DMS153 (cell line): ENCODE measurements around the gene OR4D5.

Experiments used
- DNase-seq: peaks from one replicate; lab custom pipeline; 2025; lab: John Stamatoyannopoulos, UW

OR4D5 gene

DNA sequence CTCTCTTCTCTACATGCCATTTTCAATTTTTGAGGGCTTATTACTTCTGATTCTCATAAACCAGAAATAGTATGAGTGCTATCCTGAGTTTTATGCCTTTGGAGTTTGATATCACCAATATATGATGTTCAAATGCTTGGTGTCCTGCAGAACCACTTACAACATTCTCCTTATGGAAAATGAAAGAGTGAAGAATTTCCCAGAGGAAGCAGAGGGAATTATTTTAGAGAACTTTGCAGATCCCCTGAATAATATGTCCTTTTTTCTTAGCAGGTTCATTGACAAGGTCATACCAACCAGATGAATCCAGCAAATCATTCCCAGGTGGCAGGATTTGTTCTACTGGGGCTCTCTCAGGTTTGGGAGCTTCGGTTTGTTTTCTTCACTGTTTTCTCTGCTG lies at the start of gene OR4D5:
OR4D5 (plus strand) TSS at position 301 of the 400 bp plus-strand sequence; CDS start at position 301, 0 bp downstream.
- DNase-seq, result no peak

DNA sequence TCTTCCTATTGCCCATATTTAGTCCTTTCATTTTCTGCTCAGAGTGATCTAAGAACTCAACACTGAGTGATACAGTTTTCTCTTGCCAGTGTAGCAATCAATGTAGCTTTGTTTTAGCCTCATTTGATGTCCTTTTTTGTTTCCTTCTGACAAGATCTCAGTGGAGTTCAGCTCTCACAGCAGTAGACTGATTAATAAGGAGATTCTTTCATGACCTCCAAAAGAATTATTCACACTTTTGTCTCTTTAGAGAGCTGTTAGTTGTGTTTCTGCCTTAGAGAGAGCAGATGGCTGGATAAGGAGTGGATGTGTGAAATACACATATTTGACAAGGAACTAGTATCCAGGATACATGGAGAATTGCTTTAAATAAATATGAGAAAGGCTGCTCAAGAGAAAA lies 47.4 kb upstream of the OR4D5 start:
- DNase-seq, result no peak

DNA sequence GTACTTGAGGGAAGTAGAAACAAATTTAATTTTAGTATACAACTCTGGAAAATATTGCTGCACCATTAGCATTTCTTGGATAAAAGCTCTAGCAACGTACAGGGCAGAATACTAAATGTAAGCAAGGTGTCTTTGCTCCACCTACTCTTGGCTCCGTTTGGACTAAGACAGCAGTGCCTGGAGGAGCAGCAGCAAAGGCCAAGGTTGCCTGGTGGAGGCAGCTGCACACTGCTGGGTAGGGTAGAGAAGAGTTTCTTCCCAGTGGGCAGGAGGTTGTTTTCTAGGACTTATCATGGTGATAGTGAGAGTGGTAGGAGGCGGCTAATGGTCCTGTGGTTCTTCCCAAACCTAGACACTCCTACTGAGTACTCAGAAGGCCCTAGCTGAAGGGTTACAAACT lies 39.6 kb upstream of the OR4D5 start:
- no peak for DNase-seq

DNA sequence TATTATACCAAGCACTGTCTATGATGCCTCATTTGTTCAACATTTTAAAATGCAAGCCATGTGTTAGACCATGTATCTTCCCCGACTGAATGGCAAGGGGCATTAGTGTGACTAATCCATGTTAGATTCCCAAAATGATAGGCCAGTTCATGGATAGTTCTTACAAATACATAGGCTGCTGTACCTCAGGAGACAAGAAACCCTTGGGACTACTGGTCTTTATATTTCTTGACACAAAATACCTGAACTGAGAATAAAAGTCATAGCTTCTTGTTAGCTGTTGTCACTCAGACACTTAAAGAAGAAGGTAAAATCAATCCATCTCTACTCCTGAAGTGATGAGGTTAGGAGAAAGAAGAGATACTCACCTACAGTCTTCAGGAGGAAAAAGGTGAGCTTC lies 37.5 kb upstream of the OR4D5 start, which contains the start of gene OR8D4:
OR8D4 (plus strand) TSS at position 301 of the 400 bp plus-strand sequence. CDS start 4,265 bp downstream, outside the sequence.
- DNase-seq, result no peak

DNA sequence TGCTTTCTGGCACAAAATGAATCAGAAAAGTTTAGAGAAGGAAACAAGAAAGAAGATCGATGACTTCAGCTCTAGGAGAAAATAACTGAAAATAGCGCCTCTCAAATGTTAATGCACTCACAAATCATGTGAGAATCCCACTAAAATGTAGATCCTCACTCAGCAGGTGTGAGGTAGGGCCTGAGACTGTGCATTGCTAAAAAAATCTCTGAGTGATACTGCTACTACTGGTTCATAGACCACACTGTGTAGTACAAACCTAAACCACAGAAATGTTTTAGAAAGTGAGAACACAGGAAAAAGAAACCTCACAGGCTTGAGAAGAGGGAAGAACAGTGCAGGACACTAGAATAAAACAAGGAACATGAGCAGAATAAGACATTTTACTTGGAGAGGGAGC lies 35.5 kb upstream of the OR4D5 start:
- DNase-seq, result no peak

DNA sequence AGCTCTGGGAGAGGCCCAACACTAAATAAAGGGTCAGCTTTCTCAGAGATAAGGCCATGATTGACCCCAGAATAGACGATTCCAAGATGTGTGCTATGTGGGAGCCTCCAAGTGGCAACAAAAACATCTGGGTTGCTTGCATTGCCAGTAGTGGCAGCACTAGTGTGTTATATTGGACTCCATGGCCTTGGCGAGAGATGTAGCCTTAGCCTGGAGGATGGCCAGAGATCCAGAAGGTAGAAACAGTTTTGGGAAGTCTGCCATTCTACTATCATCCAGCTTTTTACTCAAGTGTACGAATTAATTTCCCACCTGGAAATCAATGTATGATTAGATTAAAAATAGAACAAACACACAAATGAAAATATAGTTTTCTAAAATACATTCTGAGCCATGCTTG lies 34.5 kb upstream of the OR4D5 start:
- no peak for DNase-seq

DNA sequence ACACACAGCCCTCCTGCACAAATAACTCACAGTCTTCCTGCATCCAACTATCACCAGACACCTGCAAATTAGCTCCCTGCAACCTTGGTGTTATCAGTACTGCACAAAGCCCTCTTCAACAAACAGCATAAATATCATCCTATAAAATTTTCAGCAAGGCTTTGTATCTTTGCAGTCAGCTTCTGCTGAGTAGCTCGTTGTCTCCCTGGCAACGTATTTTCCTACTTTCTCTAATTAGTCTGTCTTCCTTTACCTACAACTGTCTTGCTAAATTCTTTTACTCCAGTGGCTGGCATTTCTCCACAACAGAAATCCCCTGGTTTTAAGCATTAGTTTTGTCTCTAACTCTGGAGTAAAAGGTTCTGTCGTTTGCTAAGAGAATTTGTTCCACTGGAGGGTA lies 33.6 kb upstream of the OR4D5 start:
- no peak for DNase-seq

DNA sequence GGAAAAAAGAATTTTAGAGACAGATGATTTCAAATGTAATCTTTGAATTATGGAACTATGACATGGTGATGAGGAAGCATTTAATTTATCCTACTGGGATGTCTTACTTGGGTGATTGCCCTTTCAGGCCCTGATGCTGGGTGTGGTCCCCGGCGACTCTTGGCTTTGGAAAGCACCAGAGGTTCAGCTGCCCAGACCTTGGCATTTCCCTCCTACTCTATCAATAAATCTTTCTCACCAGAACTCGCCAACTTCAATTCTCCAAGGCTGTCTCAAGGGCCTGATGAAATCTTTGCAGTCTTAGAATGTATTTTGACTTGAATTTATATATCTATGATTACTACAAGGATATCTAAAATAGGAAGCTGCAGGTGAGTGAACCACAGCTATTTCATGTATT lies 18.5 kb upstream of the OR4D5 start:
- no peak for DNase-seq

DNA sequence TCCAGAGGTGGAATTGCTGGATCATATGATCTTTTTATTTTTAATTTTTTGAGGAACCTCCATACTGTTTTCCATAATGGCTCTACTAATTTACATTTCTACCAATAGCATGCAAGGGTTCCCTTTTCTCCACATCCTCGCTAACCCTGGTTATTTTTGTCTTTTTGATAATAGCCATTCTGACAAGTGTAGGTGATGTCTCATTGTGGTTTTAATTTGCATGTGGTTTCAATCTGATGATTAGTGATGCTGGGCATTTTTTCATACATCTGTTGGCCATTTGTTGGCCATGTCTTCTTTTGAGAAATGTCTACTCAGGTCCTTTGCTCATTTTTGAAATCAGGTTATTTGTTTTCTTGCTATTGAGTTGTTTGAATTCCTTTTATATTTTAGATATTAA lies 15.4 kb upstream of the OR4D5 start:
- no peak for DNase-seq

DNA sequence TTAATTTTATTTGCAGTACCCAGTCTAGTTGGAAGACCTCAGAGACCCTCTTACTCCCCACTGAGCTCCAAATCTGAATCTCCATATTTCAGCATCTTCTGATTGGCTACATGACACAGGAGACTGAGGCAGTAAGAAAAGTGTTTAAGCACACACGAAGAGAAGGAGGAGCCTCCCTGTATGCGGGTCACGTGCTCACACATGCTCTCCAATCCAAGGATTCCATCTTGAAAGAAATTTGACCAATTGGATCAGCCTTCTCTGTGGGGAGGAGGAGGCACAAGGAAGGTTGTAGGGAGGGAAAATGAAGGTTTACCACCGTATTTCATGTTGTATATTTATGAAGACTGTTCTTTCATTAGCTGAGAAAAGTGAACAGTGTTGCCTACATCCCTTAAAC lies 3.0 kb downstream of the OR4D5 start:
- no peak for DNase-seq

DNA sequence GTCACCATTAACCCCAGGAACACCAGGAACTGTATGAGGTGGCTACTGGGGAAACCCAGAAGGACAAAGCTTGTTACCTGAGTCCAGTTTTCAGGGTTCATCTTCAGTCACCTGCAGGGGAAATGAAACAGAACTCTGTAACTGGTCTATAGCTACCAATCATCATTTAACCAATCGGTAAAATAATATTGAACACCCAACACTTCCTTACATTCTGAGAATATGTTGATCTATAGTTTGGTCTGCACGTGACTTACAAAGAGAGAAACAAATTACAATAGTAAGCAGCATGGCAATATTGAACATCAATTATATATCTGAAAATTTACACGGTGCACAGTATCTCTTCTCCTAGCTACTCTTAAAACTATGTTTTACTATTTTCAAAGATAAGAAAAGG lies 4.3 kb downstream of the OR4D5 start, which contains the start of gene OR6T1:
OR6T1 (minus strand) TSS at position 101 of the 400 bp plus-strand sequence; CDS start at position 101, 0 bp downstream.
- no peak for DNase-seq

DNA sequence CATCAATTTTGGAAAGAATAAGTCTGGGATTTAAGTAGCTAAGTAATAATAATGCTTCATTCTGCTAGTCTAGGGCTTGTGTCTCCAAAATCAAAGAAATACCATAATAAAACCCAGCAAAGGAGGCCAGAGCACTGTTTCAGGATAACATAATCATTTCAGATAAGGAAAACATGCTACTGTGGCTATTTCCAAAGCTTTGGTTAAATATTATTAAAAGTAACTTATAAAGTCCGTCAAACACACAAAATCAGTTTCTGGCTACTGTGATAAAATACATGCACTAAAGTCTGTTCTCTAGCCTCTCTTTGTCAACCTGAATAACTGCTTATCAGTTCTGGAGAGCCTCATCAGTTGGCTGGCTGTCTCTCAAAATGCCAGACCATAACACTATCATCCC lies 5.7 kb downstream of the OR4D5 start:
- DNase-seq, result no peak

DNA sequence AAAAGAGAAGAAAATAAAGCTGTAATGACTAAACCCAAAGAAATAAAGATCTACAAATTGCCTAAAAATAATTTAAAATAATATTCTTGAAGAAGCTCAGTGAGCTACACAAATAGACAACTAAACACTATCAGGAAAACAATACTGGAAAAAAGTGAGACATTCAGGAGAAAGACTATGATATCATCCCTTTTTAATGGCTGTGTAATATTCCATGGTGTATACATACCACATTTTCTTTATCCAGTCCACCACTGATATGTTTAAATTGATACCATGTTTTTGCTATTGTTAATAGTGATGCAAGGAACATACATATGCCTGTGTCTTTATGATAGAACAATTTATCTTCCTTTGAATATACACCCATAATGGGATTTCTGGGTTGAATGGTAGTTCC lies 17.3 kb downstream of the OR4D5 start:
- no peak for DNase-seq

DNA sequence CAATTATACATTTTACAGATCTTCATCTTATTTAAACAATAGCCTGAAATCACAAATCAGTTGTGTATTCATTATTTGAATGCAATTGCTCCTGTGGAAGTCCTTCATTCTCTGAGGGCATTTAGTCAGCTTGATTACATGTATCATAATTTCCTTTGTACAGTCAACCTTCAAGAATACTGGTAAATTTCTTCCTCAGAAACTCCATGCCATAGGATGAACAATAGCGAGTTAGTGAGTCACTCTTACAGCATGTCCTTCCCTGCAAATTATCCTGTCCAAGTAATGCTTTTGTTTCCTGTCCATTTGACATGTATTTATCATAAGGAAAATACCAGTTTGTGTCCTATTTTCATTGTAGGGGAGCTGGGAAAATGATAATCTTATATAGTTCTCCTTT lies 34.4 kb downstream of the OR4D5 start:
- DNase-seq, result no peak

DNA sequence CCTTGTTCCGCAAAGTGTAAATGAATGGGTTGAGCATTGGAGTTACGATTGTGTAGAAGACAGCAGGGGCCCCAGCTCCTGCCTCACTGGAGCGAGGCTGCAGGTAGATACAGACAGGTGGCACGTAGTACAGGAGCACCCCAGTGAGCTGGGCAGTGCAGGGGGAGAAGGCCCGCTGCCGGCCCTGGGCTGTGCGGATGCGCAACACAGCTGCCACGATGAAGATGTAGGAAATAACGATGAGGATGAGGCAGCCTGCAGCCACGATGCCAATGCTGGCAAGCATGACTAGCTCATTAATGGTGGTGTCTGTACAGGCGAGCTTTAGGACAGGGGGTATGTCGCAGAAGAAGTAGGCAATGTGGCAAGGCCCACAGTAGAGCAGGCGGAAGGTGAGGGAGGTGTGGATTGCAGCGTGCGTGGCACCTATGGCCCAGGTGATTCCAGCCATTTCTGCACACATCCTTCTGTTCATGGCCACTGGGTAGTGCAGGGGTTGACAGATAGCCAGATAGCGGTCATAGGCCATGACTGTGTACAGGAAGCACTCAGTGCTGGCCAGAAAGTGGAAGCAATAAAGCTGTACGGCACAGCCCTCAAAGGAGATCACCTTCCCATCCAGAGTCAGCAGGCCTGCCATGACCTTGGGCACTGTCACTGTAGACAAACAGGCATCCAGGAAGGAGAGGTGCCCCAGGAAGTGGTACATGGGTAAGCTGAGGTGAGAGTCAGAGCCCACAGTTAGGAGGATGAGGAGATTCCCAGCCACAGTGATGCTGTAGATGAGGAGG lies 37.5 kb downstream of the OR4D5 start:
- DNase-seq, result no peak

DNA sequence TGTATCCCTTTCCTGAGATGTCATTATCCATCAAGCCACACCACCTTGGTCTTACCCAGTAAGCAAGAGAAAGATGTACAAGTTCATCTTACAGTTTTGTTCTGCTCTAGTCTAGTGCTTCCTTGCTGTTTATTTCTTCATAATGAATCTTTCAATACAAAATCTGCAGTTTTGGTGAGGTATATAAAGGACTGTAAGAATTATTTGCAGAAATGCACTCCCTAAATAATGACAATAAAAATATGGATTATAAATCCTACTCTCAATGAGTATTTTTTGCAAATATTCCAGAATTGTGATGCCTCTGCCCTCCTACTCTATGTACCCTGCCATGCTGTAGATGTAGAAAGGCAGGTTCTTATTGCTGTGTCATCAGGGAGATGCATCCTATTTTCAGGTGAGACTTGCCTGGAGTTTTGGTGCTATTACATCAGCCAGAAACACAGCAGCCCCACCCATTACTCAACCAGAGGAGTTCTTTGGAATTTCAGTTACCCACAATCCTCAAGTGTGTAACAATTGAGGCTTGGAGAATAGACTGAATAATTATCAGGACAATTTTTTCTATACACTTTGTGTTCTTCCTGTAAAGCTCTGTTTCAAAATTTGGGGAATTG lies 38.4 kb downstream of the OR4D5 start, which contains the start of gene OR10S1:
OR10S1 (minus strand) TSS at position 51 of the 617 bp plus-strand sequence. CDS start 117 bp downstream, outside the sequence.
- DNase-seq, result no peak

DNA sequence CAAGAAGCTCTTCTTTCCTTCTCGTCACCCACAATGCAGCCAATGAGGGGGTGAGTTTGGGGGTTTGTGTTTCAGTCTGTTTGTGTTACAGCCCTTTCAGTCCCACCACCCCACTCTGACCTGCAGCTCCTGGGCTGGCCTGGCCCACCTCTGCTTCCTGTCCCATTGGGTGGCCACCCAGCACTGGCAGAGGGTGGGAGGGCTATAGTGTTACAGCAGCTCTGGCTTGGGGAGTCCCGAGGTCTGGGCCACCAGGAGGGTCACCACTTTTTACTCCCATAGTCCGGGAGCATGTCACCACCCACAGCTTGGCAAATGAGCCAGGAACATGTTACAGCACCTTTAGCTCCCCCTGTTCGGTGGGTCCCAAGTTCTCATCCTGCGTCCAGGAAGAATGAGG lies 39.9 kb downstream of the OR4D5 start:
- DNase-seq, result no peak
